Panc1 (cell line): ENCODE data around the gene AGBL1. TPM values are rescaled to one million over a fixed set of nuclear protein-coding genes. Genes with fewer than 3 reads are reported as not detected.

Experiments used
- ATAC-seq: fragments of 200-7000 bp; cut with Tn5 transposase; 2 replicates; pipeline ENCODE4 v1.9.1; 2020; ENCODE audit warnings: mild to moderate bottlenecking, moderate library complexity
- BruUV-seq: library from RNA; stranded (reverse); fragments of 400-500 nt; replicated peaks from 2 replicates; lab custom pipeline; 2021; lab: Mats Ljungman, UMichigan
- CTCF ChIA-PET: fragments of 300-600 bp; sonication (Branson Sonifier 250); formaldehyde crosslinking; loops from one replicate; lab custom pipeline; 2022; ENCODE audit warnings: antibody characterized with exemption; lab: Charles Lee
- POLR2A ChIA-PET: fragments of 300-600 bp; sonication (Branson Sonifier 250); formaldehyde crosslinking; loops from one replicate; lab custom pipeline; 2022; ENCODE audit warnings: antibody characterized with exemption; lab: Charles Lee
- DNase-seq: peaks from one replicate; pipeline ENCODE4 v3.0.0-alpha.2; 2010; ENCODE audit warnings: low read depth, low spot score
- H3K27ac ChIP-seq: 2 replicates; pipeline ENCODE4 v1.5.1; 2011; ENCODE audit warnings: mild to moderate bottlenecking, low read length, inconsistent platforms
- H3K27me3 ChIP-seq: fragments of 200-500 bp; sonication (Bioruptor generic); 2 replicates; pipeline ENCODE4 v1.6.0; 2014; ENCODE audit warnings: low read length, inconsistent platforms; ENCODE audit not compliant: control insufficient read depth, insufficient read depth
- H3K36me3 ChIP-seq: fragments of 200-500 bp; sonication (Bioruptor generic); 2 replicates; pipeline ENCODE4 v1.5.1; 2014; ENCODE audit warnings: inconsistent platforms, mild to moderate bottlenecking, low read length, moderate library complexity; ENCODE audit not compliant: control insufficient read depth, insufficient read depth
- H3K4me1 ChIP-seq: 2 replicates; pipeline ENCODE4 v1.5.1; 2011; ENCODE audit warnings: inconsistent platforms, mild to moderate bottlenecking, low read length, moderate library complexity; ENCODE audit not compliant: control insufficient read depth, insufficient read depth
- H3K4me3 ChIP-seq, 2 experiments: 2 replicates each; pipeline ENCODE4 v1.5.1; 2011 to 2012; ENCODE audit warnings: low read depth in 2 of 2, low read length in 2 of 2, mild to moderate bottlenecking in 2 of 2, inconsistent platforms in 1 of 2, moderate library complexity in 1 of 2
- H3K9me3 ChIP-seq: fragments of 200-500 bp; sonication (Bioruptor generic); 2 replicates; pipeline ENCODE4 v1.5.1; 2014; ENCODE audit warnings: low read depth, mild to moderate bottlenecking, inconsistent platforms, low read length, moderate library complexity; ENCODE audit not compliant: control insufficient read depth, insufficient read depth
- CTCF ChIP-seq: fragments of 450-650 bp; IDR thresholded peaks from 2 replicates; pipeline ENCODE4 v1.5.1; 2017; ENCODE audit warnings: mild to moderate bottlenecking
- POLR2AphosphoS5 ChIP-seq: IDR thresholded peaks from 2 replicates; pipeline ENCODE4 v1.6.1; 2012; ENCODE audit warnings: mild to moderate bottlenecking, low read depth, low read length, moderate library complexity
- REST ChIP-seq, 2 experiments: IDR thresholded peaks; 2 replicates each; pipeline ENCODE4 v1.6.1; 2011 to 2012; ENCODE audit warnings: low read depth in 2 of 2, control low read depth in 1 of 2, low read length in 1 of 2, mild to moderate bottlenecking in 1 of 2, moderate library complexity in 1 of 2; ENCODE audit not compliant: insufficient read depth in 1 of 2
- SIN3A ChIP-seq: IDR thresholded peaks from 2 replicates; pipeline ENCODE4 v1.6.1; 2012; ENCODE audit warnings: low read depth, mild to moderate bottlenecking, low read length, moderate library complexity, borderline replicate concordance; ENCODE audit not compliant: insufficient read depth
- TCF7L2 ChIP-seq: IDR thresholded peaks from 2 replicates; pipeline ENCODE4 v1.6.1; 2011; ENCODE audit warnings: mild to moderate bottlenecking, low read depth, low read length, inconsistent platforms
- in situ Hi-C: cut with HindIII; loops from 2 replicates; pipeline ENCODE4 v1.10.0; 2016; ENCODE audit warnings: low sequenced_read_pairs, low pct_unique_long_range_greater_than_20kb
- intact Hi-C: fragments of 100-400 bp; cut with micrococcal nuclease; formaldehyde crosslinking; loops from one replicate; pipeline ENCODE4 v1.10.0; 2022; ENCODE audit not compliant: unreplicated experiment
- total RNA-seq: library from RNA; stranded (reverse); gene quantifications from one replicate; pipeline ENCODE4 v1.2.1, GENCODE V29; 2021; ENCODE audit not compliant: unreplicated experiment

Gene AGBL1
- total RNA-seq, 1 experiment from 2014 or later: not detected

DNA sequence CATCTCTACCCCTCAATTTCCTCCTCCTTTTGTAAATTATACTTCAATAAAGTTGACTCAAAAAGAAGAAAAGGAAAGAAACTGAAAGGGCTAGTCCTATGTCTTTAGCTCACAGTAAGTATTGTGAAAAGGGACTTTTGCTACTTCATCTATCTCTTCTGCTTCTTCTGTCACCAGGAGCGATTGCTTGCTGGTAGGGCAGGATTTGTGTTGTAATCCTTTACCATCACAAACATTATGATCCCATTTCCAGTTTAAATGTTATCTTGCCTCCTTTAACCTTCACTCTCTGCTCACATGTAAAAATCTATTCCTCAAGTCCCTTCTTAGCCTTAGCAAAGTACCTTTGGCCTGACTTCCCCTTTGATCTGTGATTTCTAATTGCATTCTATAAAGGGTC lies 537.1 kb downstream of the AGBL1 start:
- POLR2A ChIA-PET: no interaction called here
- intact Hi-C loops (no loop called here), in situ Hi-C loops (no loop called here)
- no peak for DNase-seq
- TF ChIP-seq CTCF (no peak), TCF7L2 (no peak), REST (IDR thresholded peaks at IDR 0.05; ENCODE audit: insufficient read depth in 1 of 2, low read depth in 2 of 2, low read length in 1 of 2) (no peak)
- CTCF ChIA-PET: no interaction called here
- H3K9me3 ChIP-seq: no peaks in the 10 kb centered on the region
- H3K27ac ChIP-seq: no peak overlapping the region
- H3K4me3 ChIP-seq: no peak overlapping the region
- no TSS peak for BruUV-seq
- H3K36me3 ChIP-seq: no peaks in the 10 kb centered on the region; the same call in 1 of the 2 replicates
- no peaks in the 10 kb centered on the region for H3K4me1 ChIP-seq
- no peaks in the 10 kb centered on the region for H3K27me3 ChIP-seq
- ATAC-seq: no peak

DNA sequence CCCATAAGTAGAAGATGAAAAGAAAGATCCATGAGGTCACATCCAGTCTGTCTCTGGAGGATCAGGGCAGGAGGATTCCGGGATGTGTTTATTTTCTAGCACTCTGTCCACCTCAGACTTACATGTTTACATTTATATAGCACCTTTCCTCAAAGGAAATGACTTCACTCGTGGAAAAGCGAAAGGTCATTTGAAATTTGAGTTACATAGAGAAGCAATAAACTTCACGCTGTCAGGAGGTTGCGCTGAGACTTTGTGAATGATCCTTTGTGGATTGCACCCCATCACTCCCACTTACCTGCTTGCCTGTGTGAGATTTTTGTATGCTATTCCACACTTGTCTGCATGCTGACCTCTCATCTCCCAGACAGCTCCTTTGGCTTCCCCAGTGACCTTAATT lies 540.5 kb downstream of the AGBL1 start:
- no peak for DNase-seq
- ChIA-PET POLR2A (no interaction called here), CTCF (no interaction called here)
- Histone ChIP-seq H3K9me3 (no peaks in the 10 kb centered on the region), H3K4me3 (no peak overlapping the region), H3K36me3 (no peaks in the 10 kb centered on the region; the same call in 1 of the 2 replicates), H3K27ac (no peak overlapping the region), H3K27me3 (no peaks in the 10 kb centered on the region; the same call in 1 of the 2 replicates), H3K4me1 (peaks cover 3% of the 10 kb centered on the region)
- intact Hi-C loops (loop anchor here (10.0 kb wide), 2 partner anchors 295 to 1625 kb away; no protein-coding TSS in a partner anchor), in situ Hi-C loops (no loop called here)
- BruUV-seq: no TSS peak
- no peak for ATAC-seq
- TF ChIP-seq CTCF: no peak
- TF ChIP-seq POLR2AphosphoS5: no peak
- no peak for TF ChIP-seq REST (IDR thresholded peaks at IDR 0.05; ENCODE audit: insufficient read depth in 1 of 2, low read depth in 2 of 2, low read length in 1 of 2)
- no peak for TF ChIP-seq SIN3A
- no peak for TF ChIP-seq TCF7L2
